ENCODE results near the gene SHISAL1. TPM values are rescaled to one million over a fixed set of nuclear protein-coding genes. Genes with fewer than 3 reads are reported as not detected.

SHISAL1 gene
- total RNA-seq, 1 experiment from 2014 or later = 1.1 TPM

GRCh38 chr22:44301039-44301438 lies 11.7 kb downstream of the SHISAL1 start:
- TF ChIP-seq EZH2phosphoT487 (IDR thresholded peaks at IDR 0.05; ENCODE audit: borderline replicate concordance, low read length) (no peak), EZH2 (IDR thresholded peaks at IDR 0.05; ENCODE audit: low read length, unreplicated experiment) (no peak), CTCF (conservative IDR thresholded peaks at IDR 0.05; ENCODE audit: low read depth, low read length) (no peak)
- Histone ChIP-seq H3F3A (ENCODE audit: low read length, unreplicated experiment) (no peaks in the 10 kb centered on the region), H4K20me1 (ENCODE audit: low read length) (no peaks in the 10 kb centered on the region), H3K27me3 (ENCODE audit: low read length) (no peaks in the 10 kb centered on the region), H2AFZ (ENCODE audit: low read length) (no peak overlapping the region), H3K9me3 (ENCODE audit: low read length) (no peaks in the 10 kb centered on the region), H3K79me2 (ENCODE audit: low read length) (no peaks in the 10 kb centered on the region), H3K27ac (ENCODE audit: low read length) (no peak overlapping the region), H3K4me3 (ENCODE audit: low read length) (no peak overlapping the region), H3K36me3 (ENCODE audit: low read depth, low read length) (no peaks in the 10 kb centered on the region), H3K9ac (ENCODE audit: low read length) (no peak overlapping the region), H3K4me2 (ENCODE audit: low read length) (no peak overlapping the region), H3K9me2 (replicated peaks; ENCODE audit: low read length) (no peaks in the 10 kb centered on the region), H3K4me1 (ENCODE audit: insufficient read depth, low read length) (no peaks in the 10 kb centered on the region)
- no TSS peak for BruUV-seq (replicated peaks)
- DNase-seq (no peak), ATAC-seq (no peak)
- ChIA-PET POLR2A (ENCODE audit: unreplicated experiment) (no interaction called here), CTCF (no interaction called here)
- intact Hi-C loops (cut with micrococcal nuclease) = no loop called here

- Histone ChIP-seq H4K20me1 (ENCODE audit: low read length) (no peaks in the 10 kb centered on the region), H3K79me2 (ENCODE audit: low read length) (no peaks in the 10 kb centered on the region), H3K9me3 (ENCODE audit: low read length) (no peaks in the 10 kb centered on the region), H3K4me1 (ENCODE audit: insufficient read depth, low read length) (no peaks in the 10 kb centered on the region), H3K27ac (ENCODE audit: low read length) (no peak overlapping the region), H3K9me2 (replicated peaks; ENCODE audit: low read length) (no peaks in the 10 kb centered on the region), H3K9ac (ENCODE audit: low read length) (no peak overlapping the region), H2AFZ (ENCODE audit: low read length) (no peak overlapping the region), H3K4me3 (ENCODE audit: low read length) (no peak overlapping the region), H3K4me2 (ENCODE audit: low read length) (no peak overlapping the region), H3K36me3 (ENCODE audit: low read depth, low read length) (no peaks in the 10 kb centered on the region), H3K27me3 (ENCODE audit: low read length) (no peaks in the 10 kb centered on the region), H3F3A (ENCODE audit: low read length, unreplicated experiment) (no peaks in the 10 kb centered on the region)
- intact Hi-C loops (cut with micrococcal nuclease) = no loop called here
- TF ChIP-seq CTCF (conservative IDR thresholded peaks at IDR 0.05; ENCODE audit: low read depth, low read length) (no peak), EZH2phosphoT487 (IDR thresholded peaks at IDR 0.05; ENCODE audit: borderline replicate concordance, low read length) (no peak)
- ChIA-PET POLR2A (ENCODE audit: unreplicated experiment) (no interaction called here), CTCF (no interaction called here)
- ATAC-seq (no peak), DNase-seq (no peak)
- no TSS peak for BruUV-seq (replicated peaks)
Measured at GRCh38 chr22:44299124-44299523, 13.6 kb downstream of the SHISAL1 start.

GRCh38 chr22:44298406-44299091 lies 14.2 kb downstream of the SHISAL1 start:
- Histone ChIP-seq H3K36me3 (ENCODE audit: low read depth, low read length) (no peaks in the 10 kb centered on the region), H4K20me1 (ENCODE audit: low read length) (no peaks in the 10 kb centered on the region), H3K4me3 (ENCODE audit: low read length) (no peak overlapping the region), H3K4me2 (ENCODE audit: low read length) (no peak overlapping the region), H3K9me2 (replicated peaks; ENCODE audit: low read length) (no peaks in the 10 kb centered on the region), H3K9ac (ENCODE audit: low read length) (no peak overlapping the region), H3K9me3 (ENCODE audit: low read length) (no peaks in the 10 kb centered on the region), H3K27ac (ENCODE audit: low read length) (no peak overlapping the region), H3K4me1 (ENCODE audit: insufficient read depth, low read length) (no peaks in the 10 kb centered on the region), H3F3A (ENCODE audit: low read length, unreplicated experiment) (no peaks in the 10 kb centered on the region), H3K79me2 (ENCODE audit: low read length) (no peaks in the 10 kb centered on the region), H2AFZ (ENCODE audit: low read length) (no peak overlapping the region), H3K27me3 (ENCODE audit: low read length) (no peaks in the 10 kb centered on the region)
- BruUV-seq (replicated peaks) = no TSS peak
- ChIA-PET CTCF (no interaction called here), POLR2A (ENCODE audit: unreplicated experiment) (no interaction called here)
- intact Hi-C loops (cut with micrococcal nuclease) = no loop called here
- no peak for DNase-seq
- no peak for TF ChIP-seq CTCF (conservative IDR thresholded peaks at IDR 0.05; ENCODE audit: low read depth, low read length)
- ATAC-seq = no peak

All from PC-3 (cell line).